ENCODE results near the gene RAD9A. TPM values are rescaled to one million over a fixed set of nuclear protein-coding genes. Genes with fewer than 3 reads are reported as not detected.
A peak's percentile ranks its signal among the peaks of the same experiment; 100 is the strongest.

Gene RAD9A
- total and polyA plus RNA-seq, 2 of the 4 experiments (the other 2 are of a cell fraction), result 2.0 to 10.3 TPM

DNA sequence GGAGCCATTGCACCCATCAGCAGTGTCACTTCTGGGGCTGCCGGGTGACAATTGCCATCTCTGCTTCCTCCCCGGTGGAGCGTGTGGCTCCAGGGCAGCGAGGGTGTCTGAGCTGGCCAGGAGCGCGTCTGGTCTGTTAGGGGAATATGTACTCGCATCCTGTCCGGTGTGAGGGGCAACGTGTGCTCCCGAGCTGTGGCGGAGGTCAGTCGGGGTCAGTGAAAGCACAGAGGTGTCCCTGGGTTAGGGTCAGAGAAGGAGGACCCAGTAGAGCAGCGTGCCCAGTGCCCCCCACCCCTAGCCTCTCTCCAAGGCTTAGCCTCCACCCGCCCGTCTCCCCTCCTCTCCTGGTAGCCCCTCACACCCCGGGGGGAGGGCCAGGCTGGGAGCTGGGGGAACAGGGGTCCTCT is 19.9 kb upstream of the RAD9A start:
- H2BK20ac ChIP-seq (ENCODE audit: low read depth, low read length), result peak overlapping the region; percentile 57; the same call in 1 of the 2 replicates
- peaks cover 52% of the 10 kb centered on the region for H3K4me1 ChIP-seq (ENCODE audit: control insufficient read depth, insufficient read depth, low read length)
- H2AK9ac ChIP-seq (replicated peaks; ENCODE audit: low read depth, low read length, poor library complexity), result peak overlapping the region; percentile 95
- peak overlapping the region; percentile 71 for H3K4me2 ChIP-seq (ENCODE audit: low read depth, low read length)
- no peak for ATAC-seq (ENCODE audit: low read depth)
- H3K23ac ChIP-seq (ENCODE audit: low read depth, low read length), result peak overlapping the region; percentile 99
- TF ChIP-seq BHLHE40 (IDR thresholded peaks at IDR 0.05; ENCODE audit: low read depth, low read length) (no peak), MAZ (IDR thresholded peaks at IDR 0.05; ENCODE audit: borderline replicate concordance, low read depth, low read length) (no peak), RCOR1 (IDR thresholded peaks at IDR 0.05; ENCODE audit: insufficient replicate concordance, low read length) (no peak), NFE2L2 (IDR thresholded peaks at IDR 0.05; ENCODE audit: low read depth, low read length) (no peak)
- TF ChIP-seq, protein P1, sequence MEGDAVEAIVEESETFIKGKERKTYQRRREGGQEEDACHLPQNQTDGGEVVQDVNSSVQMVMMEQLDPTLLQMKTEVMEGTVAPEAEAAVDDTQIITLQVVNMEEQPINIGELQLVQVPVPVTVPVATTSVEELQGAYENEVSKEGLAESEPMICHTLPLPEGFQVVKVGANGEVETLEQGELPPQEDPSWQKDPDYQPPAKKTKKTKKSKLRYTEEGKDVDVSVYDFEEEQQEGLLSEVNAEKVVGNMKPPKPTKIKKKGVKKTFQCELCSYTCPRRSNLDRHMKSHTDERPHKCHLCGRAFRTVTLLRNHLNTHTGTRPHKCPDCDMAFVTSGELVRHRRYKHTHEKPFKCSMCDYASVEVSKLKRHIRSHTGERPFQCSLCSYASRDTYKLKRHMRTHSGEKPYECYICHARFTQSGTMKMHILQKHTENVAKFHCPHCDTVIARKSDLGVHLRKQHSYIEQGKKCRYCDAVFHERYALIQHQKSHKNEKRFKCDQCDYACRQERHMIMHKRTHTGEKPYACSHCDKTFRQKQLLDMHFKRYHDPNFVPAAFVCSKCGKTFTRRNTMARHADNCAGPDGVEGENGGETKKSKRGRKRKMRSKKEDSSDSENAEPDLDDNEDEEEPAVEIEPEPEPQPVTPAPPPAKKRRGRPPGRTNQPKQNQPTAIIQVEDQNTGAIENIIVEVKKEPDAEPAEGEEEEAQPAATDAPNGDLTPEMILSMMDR (conservative IDR thresholded peaks at IDR 0.05; ENCODE audit: low read depth, low read length), result no peak
- no peak for DNase-seq
- peak overlapping the region; percentile 13 to 78; a peak in 2 of 4 replicates for H4K8ac ChIP-seq (ENCODE audit: low read depth in 2 of 2, low read length in 2 of 2)
- peak overlapping the region; percentile 34 for H3K27ac ChIP-seq (ENCODE audit: insufficient read depth, low read length)
- H3K14ac ChIP-seq (replicated peaks; ENCODE audit: low read depth, low read length), result peak overlapping the region; percentile 89
- H2AFZ ChIP-seq (replicated peaks; ENCODE audit: low read length, poor library complexity), result peak overlapping the region; percentile 60
- 0% methylated on average over 1 of the region's 16 CpGs; no CpG with 5 or more reads in 1 of the 2 experiments for WGBS, 2 experiments (ENCODE audit: extremely low coverage in 2 of 2, insufficient read length in 1 of 2)
- H3K79me1 ChIP-seq (ENCODE audit: low read depth in 1 of 2, low read length in 2 of 2), result peaks cover 5 to 50% of the 10 kb centered on the region in 2 experiments; a peak in 3 of 4 replicates
- dilution Hi-C loops (cut with HindIII; ENCODE audit: low sequenced_read_pairs, unreplicated experiment), result no loop called here
- peak overlapping the region; percentile 73 for H3K9ac ChIP-seq (ENCODE audit: low read depth, low read length)
- peak overlapping the region; percentile 36; the same call in 1 of the 3 replicates for H2BK15ac ChIP-seq (ENCODE audit: low read depth, low read length)
- peak overlapping the region; percentile 83 for H2BK120ac ChIP-seq (ENCODE audit: low read depth, low read length)
- no peaks in the 10 kb centered on the region for H3K9me3 ChIP-seq (ENCODE audit: control insufficient read depth, insufficient read depth, low read length)
- ChIA-PET CTCF (interaction anchor here (0.7 to 2.3 kb wide), 3 partner anchors 15 to 26 kb away, joined by 3 to 6 read pairs (median 3); no protein-coding TSS in a partner anchor), POLR2A (ENCODE audit: unreplicated experiment) (no interaction called here)
- H2AK5ac ChIP-seq (ENCODE audit: low read depth, low read length), result peak overlapping the region; percentile 98
- intact Hi-C loops (cut with micrococcal nuclease), result loop anchor here (2.0 kb wide), 1 partner anchor 15 kb away; no protein-coding TSS in a partner anchor
- H3K9me1 ChIP-seq (ENCODE audit: insufficient read depth, low read length), result peaks cover 36% of the 10 kb centered on the region
- peak overlapping the region; percentile 88 for H4K91ac ChIP-seq (ENCODE audit: insufficient read depth, low read depth, low read length)
- in situ Hi-C loops (cut with MboI; ENCODE audit: low sequenced_read_pairs), result no loop called here
- H3K56ac ChIP-seq (ENCODE audit: extremely low read depth, insufficient read depth, low read length), result peak overlapping the region; percentile 43; the same call in 1 of the 2 replicates
- peaks cover 3% of the 10 kb centered on the region; the same call in 1 of the 2 replicates for H3K36me3 ChIP-seq (ENCODE audit: control insufficient read depth, insufficient read depth, low read length)
- H2BK5ac ChIP-seq (ENCODE audit: low read depth, low read length, poor library complexity, severe bottlenecking), result peak overlapping the region; percentile 63
- peak overlapping the region; percentile 92 for H3K4ac ChIP-seq (ENCODE audit: low read depth, low read length)
- BruUV-seq (replicated peaks), result no TSS peak
- H3K27me3 ChIP-seq (ENCODE audit: control insufficient read depth, insufficient read depth, low read length), result no peaks in the 10 kb centered on the region
- H4K20me1 ChIP-seq (ENCODE audit: insufficient read depth, low read length), result peaks cover 47% of the 10 kb centered on the region
- peak overlapping the region; percentile 27 for H4K5ac ChIP-seq (ENCODE audit: low read depth, low read length)
- peak overlapping the region; percentile 18 for H3K18ac ChIP-seq (ENCODE audit: low read depth, low read length)
- H3K4me3 ChIP-seq (ENCODE audit: insufficient read depth, low read depth, low read length), result peak overlapping the region; percentile 52
